GM12801 (cell line): ENCODE data around the gene OR52H1.

Experiments
- CTCF ChIP-seq: IDR thresholded peaks from one replicate; pipeline ENCODE4 v1.5.1; 2011; ENCODE audit warnings: control low read depth; ENCODE audit not compliant: insufficient read length; ENCODE audit errors: extremely low read depth

OR52H1 gene

GRCh38 chr11:5514841-5515240 lies 33.5 kb downstream of the OR52H1 start:
- no peak for TF ChIP-seq CTCF

- no peak for TF ChIP-seq CTCF
These were observed 38.5 kb downstream of the OR52H1 start, which contains the start of gene UBQLN3 for GRCh38 chr11:5509803-5510202. Gene UBQLN3 (minus strand): TSS chr11:5509957. CDS start chr11:5509558, 399 bp downstream.

- no peak for TF ChIP-seq CTCF
These were observed 39.7 kb downstream of the OR52H1 start for GRCh38 chr11:5508605-5509004.

GRCh38 chr11:5507933-5508305 lies 40.4 kb downstream of the OR52H1 start:
- no peak for TF ChIP-seq CTCF

- TF ChIP-seq CTCF, result no peak
These were observed 41.0 kb downstream of the OR52H1 start for GRCh38 chr11:5507177-5507932.

GRCh38 chr11:5505363-5506048 lies 42.8 kb downstream of the OR52H1 start:
- TF ChIP-seq CTCF, result no peak

- TF ChIP-seq CTCF, result no peak
These were observed 43.9 kb downstream of the OR52H1 start for GRCh38 chr11:5504403-5504921.
